ENCODE measurements around the gene MAPRE3.

MAPRE3 gene

GRCh38 chr2:27049422-27050280 is 79.2 kb downstream of the MAPRE3 start:
- Histone ChIP-seq H3K27me3 (ENCODE audit: control insufficient read depth in 2 of 2, insufficient read depth in 2 of 2, low read length in 2 of 2) (no peaks in the 10 kb centered on the region), H3K4me1 (ENCODE audit: control insufficient read depth in 2 of 2, insufficient read depth in 2 of 2, low read length in 2 of 2) (peaks cover 11 to 19% of the 10 kb centered on the region in 2 donors), H3K36me3 (ENCODE audit: control insufficient read depth in 2 of 2, insufficient read depth in 2 of 2, low read length in 2 of 2) (peaks cover 7 to 8% of the 10 kb centered on the region in 2 donors), H3K9ac (ENCODE audit: low read depth in 1 of 2, low read length in 2 of 2) (peak overlapping the region; percentile 54 to 73), H3K27ac (ENCODE audit: low read depth in 2 of 2, low read length in 2 of 2) (peak overlapping the region; percentile 82 to 95), H3K9me3 (ENCODE audit: control insufficient read depth in 2 of 2, low read length in 2 of 2) (no peaks in the 10 kb centered on the region), H3K4me3 (ENCODE audit: low read length in 2 of 2) (peak overlapping the region; percentile 78 to 87)

GRCh38 chr2:27050281-27050995 is 80.0 kb downstream of the MAPRE3 start:
- peaks cover 11 to 19% of the 10 kb centered on the region in 2 donors for H3K4me1 ChIP-seq (ENCODE audit: control insufficient read depth in 2 of 2, insufficient read depth in 2 of 2, low read length in 2 of 2)
- H3K9ac ChIP-seq (ENCODE audit: low read depth in 1 of 2, low read length in 2 of 2) = peak overlapping the region; percentile 54 to 73
- H3K4me3 ChIP-seq (ENCODE audit: low read length in 2 of 2) = peak overlapping the region; percentile 78 to 87
- no peaks in the 10 kb centered on the region for H3K27me3 ChIP-seq (ENCODE audit: control insufficient read depth in 2 of 2, insufficient read depth in 2 of 2, low read length in 2 of 2)
- H3K36me3 ChIP-seq (ENCODE audit: control insufficient read depth in 2 of 2, insufficient read depth in 2 of 2, low read length in 2 of 2) = peaks cover 14% of the 10 kb centered on the region in 2 donors
- no peaks in the 10 kb centered on the region for H3K9me3 ChIP-seq (ENCODE audit: control insufficient read depth in 2 of 2, low read length in 2 of 2)
- H3K27ac ChIP-seq (ENCODE audit: low read depth in 2 of 2, low read length in 2 of 2) = peak overlapping the region; percentile 82 to 95

DNA sequence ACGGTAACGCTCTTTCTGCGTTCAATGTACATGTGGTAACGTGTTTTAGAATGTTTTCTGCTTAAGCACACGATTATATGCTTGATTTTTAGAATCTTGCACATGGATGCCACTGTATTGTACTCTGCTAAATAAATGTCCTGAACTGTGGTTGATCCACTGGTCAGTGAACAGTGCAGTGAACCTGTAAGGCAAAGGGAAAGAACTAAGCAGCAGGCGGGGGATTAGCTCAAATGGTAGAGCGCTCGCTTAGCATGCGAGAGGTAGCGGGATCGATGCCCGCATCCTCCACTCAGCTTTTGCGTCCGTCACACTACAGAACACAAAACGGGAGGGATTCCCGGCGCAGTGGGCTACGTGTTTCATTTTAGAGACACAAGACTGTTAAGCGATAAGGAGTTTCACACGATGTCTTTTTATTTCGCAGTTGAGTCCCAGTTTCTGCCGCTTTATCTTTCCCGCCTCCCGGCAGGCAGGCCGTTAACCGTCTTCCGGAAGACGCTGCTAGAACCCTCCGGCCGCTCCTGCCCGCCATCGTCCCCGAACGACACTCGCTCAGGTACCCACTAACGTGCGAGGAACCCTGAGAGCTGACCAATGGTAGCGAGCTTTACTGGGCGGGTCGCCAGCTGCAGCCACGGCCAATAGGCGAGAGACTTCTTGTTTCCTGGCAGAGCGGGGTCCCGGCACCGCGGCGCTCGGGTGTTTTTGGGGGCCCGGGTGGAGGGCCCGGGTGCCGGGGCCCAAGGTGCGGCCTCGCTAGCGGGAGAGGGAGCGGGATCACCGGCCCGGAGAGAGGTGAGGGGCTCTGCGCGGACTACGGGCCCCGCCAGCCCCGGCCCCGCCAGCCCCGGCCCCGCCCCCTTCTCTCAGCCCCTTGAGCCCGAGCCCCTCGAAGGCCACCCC is 80.8 kb downstream of the MAPRE3 start, which contains the start of gene AGBL5:
AGBL5 (plus strand) TSS at position 673 of the 906 bp plus-strand sequence. CDS start 1,291 bp downstream, outside the sequence.
- Histone ChIP-seq H3K27me3 (ENCODE audit: control insufficient read depth in 2 of 2, insufficient read depth in 2 of 2, low read length in 2 of 2) (no peaks in the 10 kb centered on the region), H3K36me3 (ENCODE audit: control insufficient read depth in 2 of 2, insufficient read depth in 2 of 2, low read length in 2 of 2) (peaks cover 22 to 23% of the 10 kb centered on the region in 2 donors)

GRCh38 chr2:27051902-27052645 is 81.6 kb downstream of the MAPRE3 start:
- Histone ChIP-seq H3K27me3 (ENCODE audit: control insufficient read depth in 2 of 2, insufficient read depth in 2 of 2, low read length in 2 of 2) (no peaks in the 10 kb centered on the region), H3K36me3 (ENCODE audit: control insufficient read depth in 2 of 2, insufficient read depth in 2 of 2, low read length in 2 of 2) (peaks cover 26 to 27% of the 10 kb centered on the region in 2 donors), H3K9me3 (ENCODE audit: control insufficient read depth in 2 of 2, low read length in 2 of 2) (no peaks in the 10 kb centered on the region), H3K4me1 (ENCODE audit: control insufficient read depth in 2 of 2, insufficient read depth in 2 of 2, low read length in 2 of 2) (peaks cover 11 to 19% of the 10 kb centered on the region in 2 donors), H3K27ac (ENCODE audit: low read depth in 2 of 2, low read length in 2 of 2) (peak overlapping the region; percentile 28 to 82), H3K4me3 (ENCODE audit: low read length in 2 of 2) (peak overlapping the region; percentile 82 to 87), H3K9ac (ENCODE audit: low read depth in 1 of 2, low read length in 2 of 2) (peak overlapping the region; percentile 70 to 73)

More for the DNA sequence above, 80.8 kb downstream of the MAPRE3 start, which contains the start of gene AGBL5:
- peak within 1 kb of the TSS; percentile 82 to 95 for H3K27ac ChIP-seq (ENCODE audit: low read depth in 2 of 2, low read length in 2 of 2)
- peaks cover 11 to 19% of the 10 kb centered on the region in 2 donors for H3K4me1 ChIP-seq (ENCODE audit: control insufficient read depth in 2 of 2, insufficient read depth in 2 of 2, low read length in 2 of 2)
- no peaks in the 10 kb centered on the region for H3K9me3 ChIP-seq (ENCODE audit: control insufficient read depth in 2 of 2, low read length in 2 of 2)
- H3K4me3 ChIP-seq (ENCODE audit: low read length in 2 of 2) = peak within 1 kb of the TSS; percentile 82 to 87
- peak within 1 kb of the TSS; percentile 70 to 73 for H3K9ac ChIP-seq (ENCODE audit: low read depth in 1 of 2, low read length in 2 of 2)

DNA sequence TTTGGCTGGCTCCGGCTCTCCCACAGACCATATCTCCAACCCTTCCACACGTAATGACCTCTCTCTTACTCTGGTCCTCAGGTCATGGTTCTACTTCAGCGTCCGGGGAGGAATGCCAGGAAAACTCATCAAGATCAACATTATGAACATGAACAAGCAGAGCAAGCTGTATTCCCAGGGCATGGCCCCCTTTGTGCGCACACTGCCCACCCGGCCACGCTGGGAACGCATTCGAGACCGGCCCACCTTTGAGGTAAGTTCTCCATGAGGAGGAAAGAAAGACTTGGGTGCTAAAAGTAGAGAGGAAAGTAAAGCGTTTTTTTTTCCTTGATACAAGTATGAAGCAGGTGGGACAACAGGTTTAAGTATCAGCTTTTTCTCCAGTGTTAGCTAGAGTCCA is 82.9 kb downstream of the MAPRE3 start:
- peaks cover 11 to 19% of the 10 kb centered on the region in 2 donors for H3K4me1 ChIP-seq (ENCODE audit: control insufficient read depth in 2 of 2, insufficient read depth in 2 of 2, low read length in 2 of 2)
- peaks cover 28 to 31% of the 10 kb centered on the region in 2 donors for H3K36me3 ChIP-seq (ENCODE audit: control insufficient read depth in 2 of 2, insufficient read depth in 2 of 2, low read length in 2 of 2)

DNA sequence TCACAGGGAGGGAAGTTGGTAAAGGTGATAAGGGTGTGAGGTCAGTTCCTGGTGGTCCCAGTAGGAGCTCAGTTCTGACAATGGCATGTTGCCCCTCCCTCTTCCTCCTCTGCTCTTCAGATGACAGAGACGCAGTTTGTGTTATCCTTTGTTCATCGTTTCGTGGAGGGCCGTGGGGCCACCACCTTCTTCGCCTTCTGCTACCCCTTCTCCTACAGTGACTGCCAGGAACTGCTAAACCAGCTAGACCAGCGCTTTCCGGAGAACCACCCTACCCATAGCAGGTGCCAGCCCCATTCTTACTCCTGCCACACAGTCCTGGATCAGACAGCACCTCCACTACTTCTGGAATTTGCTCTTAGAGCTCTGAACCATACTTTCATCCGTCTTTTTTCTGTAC is 83.3 kb downstream of the MAPRE3 start:
- H3K4me1 ChIP-seq (ENCODE audit: control insufficient read depth in 2 of 2, insufficient read depth in 2 of 2, low read length in 2 of 2) = peaks cover 11 to 19% of the 10 kb centered on the region in 2 donors
- H3K9me3 ChIP-seq (ENCODE audit: control insufficient read depth in 2 of 2, low read length in 2 of 2) = no peaks in the 10 kb centered on the region
- H3K27ac ChIP-seq (ENCODE audit: low read depth in 2 of 2, low read length in 2 of 2) = no peak overlapping the region
- H3K9ac ChIP-seq (ENCODE audit: low read depth in 1 of 2, low read length in 2 of 2) = no peak overlapping the region
- H3K27me3 ChIP-seq (ENCODE audit: control insufficient read depth in 2 of 2, insufficient read depth in 2 of 2, low read length in 2 of 2) = no peaks in the 10 kb centered on the region
- H3K36me3 ChIP-seq (ENCODE audit: control insufficient read depth in 2 of 2, insufficient read depth in 2 of 2, low read length in 2 of 2) = peaks cover 31% of the 10 kb centered on the region in 2 donors
- no peak overlapping the region for H3K4me3 ChIP-seq (ENCODE audit: low read length in 2 of 2)

More for the DNA sequence above, 82.9 kb downstream of the MAPRE3 start:
- Histone ChIP-seq H3K27ac (ENCODE audit: low read depth in 2 of 2, low read length in 2 of 2) (no peak overlapping the region), H3K9me3 (ENCODE audit: control insufficient read depth in 2 of 2, low read length in 2 of 2) (no peaks in the 10 kb centered on the region), H3K4me3 (ENCODE audit: low read length in 2 of 2) (no peak overlapping the region), H3K9ac (ENCODE audit: low read depth in 1 of 2, low read length in 2 of 2) (no peak overlapping the region), H3K27me3 (ENCODE audit: control insufficient read depth in 2 of 2, insufficient read depth in 2 of 2, low read length in 2 of 2) (no peaks in the 10 kb centered on the region)

DNA sequence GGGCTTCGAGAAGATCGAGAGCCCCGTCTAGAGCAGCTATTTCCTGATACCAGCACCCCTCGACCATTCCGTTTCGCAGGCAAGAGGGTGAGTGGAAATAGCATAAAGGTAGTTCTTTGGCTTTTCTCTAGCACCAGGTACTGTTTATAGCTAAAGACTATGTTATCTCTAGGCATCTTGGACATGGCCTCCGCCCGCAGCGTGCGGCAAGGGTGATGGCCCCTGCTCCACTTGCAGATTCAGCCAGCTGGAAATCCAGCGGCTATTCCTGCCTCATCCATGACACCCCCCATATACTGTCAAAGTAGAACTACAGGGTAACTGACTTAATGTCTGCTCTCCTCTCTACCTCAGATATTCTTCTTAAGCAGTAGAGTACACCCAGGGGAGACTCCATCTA is 84.3 kb downstream of the MAPRE3 start:
- Histone ChIP-seq H3K27ac (ENCODE audit: low read depth in 2 of 2, low read length in 2 of 2) (no peak overlapping the region), H3K9me3 (ENCODE audit: control insufficient read depth in 2 of 2, low read length in 2 of 2) (no peaks in the 10 kb centered on the region), H3K36me3 (ENCODE audit: control insufficient read depth in 2 of 2, insufficient read depth in 2 of 2, low read length in 2 of 2) (peaks cover 34 to 35% of the 10 kb centered on the region in 2 donors), H3K4me1 (ENCODE audit: control insufficient read depth in 2 of 2, insufficient read depth in 2 of 2, low read length in 2 of 2) (peaks cover 5 to 13% of the 10 kb centered on the region in 2 donors), H3K9ac (ENCODE audit: low read depth in 1 of 2, low read length in 2 of 2) (no peak overlapping the region), H3K27me3 (ENCODE audit: control insufficient read depth in 2 of 2, insufficient read depth in 2 of 2, low read length in 2 of 2) (no peaks in the 10 kb centered on the region), H3K4me3 (ENCODE audit: low read length in 2 of 2) (no peak overlapping the region)

- no peak overlapping the region for H3K4me3 ChIP-seq (ENCODE audit: low read length in 2 of 2)
- H3K27ac ChIP-seq (ENCODE audit: low read depth in 2 of 2, low read length in 2 of 2) = no peak overlapping the region
- no peaks in the 10 kb centered on the region for H3K9me3 ChIP-seq (ENCODE audit: control insufficient read depth in 2 of 2, low read length in 2 of 2)
- peaks cover under 1 to 2% of the 10 kb centered on the region in 2 donors for H3K4me1 ChIP-seq (ENCODE audit: control insufficient read depth in 2 of 2, insufficient read depth in 2 of 2, low read length in 2 of 2)
- no peaks in the 10 kb centered on the region for H3K27me3 ChIP-seq (ENCODE audit: control insufficient read depth in 2 of 2, insufficient read depth in 2 of 2, low read length in 2 of 2)
- peaks cover 40% of the 10 kb centered on the region in 2 donors for H3K36me3 ChIP-seq (ENCODE audit: control insufficient read depth in 2 of 2, insufficient read depth in 2 of 2, low read length in 2 of 2)
- no peak overlapping the region for H3K9ac ChIP-seq (ENCODE audit: low read depth in 1 of 2, low read length in 2 of 2)
These were observed 86.7 kb downstream of the MAPRE3 start for GRCh38 chr2:27057184-27057583.

GRCh38 chr2:27058210-27058609 is 87.8 kb downstream of the MAPRE3 start:
- peaks cover 44% of the 10 kb centered on the region in 2 donors for H3K36me3 ChIP-seq (ENCODE audit: control insufficient read depth in 2 of 2, insufficient read depth in 2 of 2, low read length in 2 of 2)
- no peak overlapping the region for H3K27ac ChIP-seq (ENCODE audit: low read depth in 2 of 2, low read length in 2 of 2)
- H3K4me3 ChIP-seq (ENCODE audit: low read length in 2 of 2) = no peak overlapping the region
- H3K27me3 ChIP-seq (ENCODE audit: control insufficient read depth in 2 of 2, insufficient read depth in 2 of 2, low read length in 2 of 2) = no peaks in the 10 kb centered on the region
- no peaks in the 10 kb centered on the region for H3K9me3 ChIP-seq (ENCODE audit: control insufficient read depth in 2 of 2, low read length in 2 of 2)
- H3K9ac ChIP-seq (ENCODE audit: low read depth in 1 of 2, low read length in 2 of 2) = no peak overlapping the region
- H3K4me1 ChIP-seq (ENCODE audit: control insufficient read depth in 2 of 2, insufficient read depth in 2 of 2, low read length in 2 of 2) = no peaks in the 10 kb centered on the region
